Ovary (tissue), 3 donors: ENCODE measurements around the gene CLEC2A.

Experiments
- EP300 ChIP-seq: sonication (generic); formaldehyde crosslinking; IDR thresholded peaks from one replicate; pipeline ENCODE4 v1.6.1; 2017; ENCODE audit warnings: antibody characterized with exemption
- POLR2A ChIP-seq: fragments of 450-650 bp; IDR thresholded peaks from one replicate; pipeline ENCODE4 v1.6.1; 2017; ENCODE audit warnings: antibody characterized with exemption, mild to moderate bottlenecking, moderate library complexity
- TF ChIP-seq, protein P1 (sequence below), 3 donors: fragments of 450-650 bp in 2 of 3; fragments of 200-600 bp in 1 of 3; IDR thresholded peaks; one replicate each; pipeline versions ENCODE4 v1.5.1 to v1.8.0; 2016 to 2022; ENCODE audit warnings: antibody characterized with exemption in 3 of 3, mild to moderate bottlenecking in 1 of 3
- donor health status: DM: no; HTN: no; CAD: no.

DNA sequence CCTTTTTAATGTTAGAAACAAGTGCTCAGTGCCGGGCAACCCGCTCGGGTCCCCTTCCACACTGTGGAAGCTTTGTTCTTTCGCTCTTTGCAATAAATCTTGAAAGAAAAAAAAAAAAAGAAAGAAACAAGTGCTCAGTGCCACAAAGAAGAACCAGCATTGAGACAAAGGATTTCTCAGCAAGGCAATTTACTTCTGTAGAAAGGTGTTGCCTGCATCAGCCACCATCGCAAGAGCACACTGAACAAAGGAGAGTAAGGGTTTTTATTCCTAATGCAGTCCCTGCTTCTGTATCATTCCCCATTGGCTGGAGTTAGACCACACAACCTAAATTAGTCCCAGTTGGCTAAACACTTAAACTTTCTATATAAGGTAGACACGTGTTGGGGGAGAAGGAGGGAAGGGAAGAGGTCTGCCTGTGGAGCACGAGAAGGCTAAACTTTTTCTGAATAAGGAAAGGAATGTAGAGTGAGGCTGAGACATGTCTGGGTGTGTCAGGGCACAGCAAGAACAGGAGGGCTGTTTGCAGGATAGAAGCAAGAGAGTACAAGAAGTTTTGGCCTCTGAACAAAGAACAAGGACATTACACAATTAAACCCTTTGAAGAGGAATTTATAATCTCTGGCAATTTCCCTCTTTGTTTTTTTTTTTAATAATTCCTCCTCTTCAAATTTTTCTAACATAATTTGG is 29.5 kb downstream of the CLEC2A start:
- TF ChIP-seq POLR2A, result no peak
- TF ChIP-seq, protein P1, sequence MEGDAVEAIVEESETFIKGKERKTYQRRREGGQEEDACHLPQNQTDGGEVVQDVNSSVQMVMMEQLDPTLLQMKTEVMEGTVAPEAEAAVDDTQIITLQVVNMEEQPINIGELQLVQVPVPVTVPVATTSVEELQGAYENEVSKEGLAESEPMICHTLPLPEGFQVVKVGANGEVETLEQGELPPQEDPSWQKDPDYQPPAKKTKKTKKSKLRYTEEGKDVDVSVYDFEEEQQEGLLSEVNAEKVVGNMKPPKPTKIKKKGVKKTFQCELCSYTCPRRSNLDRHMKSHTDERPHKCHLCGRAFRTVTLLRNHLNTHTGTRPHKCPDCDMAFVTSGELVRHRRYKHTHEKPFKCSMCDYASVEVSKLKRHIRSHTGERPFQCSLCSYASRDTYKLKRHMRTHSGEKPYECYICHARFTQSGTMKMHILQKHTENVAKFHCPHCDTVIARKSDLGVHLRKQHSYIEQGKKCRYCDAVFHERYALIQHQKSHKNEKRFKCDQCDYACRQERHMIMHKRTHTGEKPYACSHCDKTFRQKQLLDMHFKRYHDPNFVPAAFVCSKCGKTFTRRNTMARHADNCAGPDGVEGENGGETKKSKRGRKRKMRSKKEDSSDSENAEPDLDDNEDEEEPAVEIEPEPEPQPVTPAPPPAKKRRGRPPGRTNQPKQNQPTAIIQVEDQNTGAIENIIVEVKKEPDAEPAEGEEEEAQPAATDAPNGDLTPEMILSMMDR (IDR thresholded peaks at IDR 0.05), result no peak
- TF ChIP-seq EP300, result no peak
